GM12878 (cell line): Measurements from ENCODE around the gene USB1.

Experiments
- FOXM1 ChIP-seq: IDR thresholded peaks from 2 replicates; pipeline ENCODE4 v1.6.1; 2012; ENCODE audit warnings: low read depth, mild to moderate bottlenecking, inconsistent platforms, low read length, moderate library complexity
- MTA2 ChIP-seq: fragments of 450-650 bp; IDR thresholded peaks from 2 replicates; pipeline ENCODE4 v1.6.1; 2016; ENCODE audit warnings: low read depth, mild to moderate bottlenecking, moderate library complexity
- RAD21 ChIP-seq: IDR thresholded peaks from 2 replicates; pipeline ENCODE4 v1.6.1; 2011; ENCODE audit warnings: mild to moderate bottlenecking, low read depth, low read length, moderate library complexity; ENCODE audit not compliant: insufficient read depth
- RUNX3 ChIP-seq: IDR thresholded peaks from 2 replicates; pipeline ENCODE4 v1.6.1; 2012; ENCODE audit warnings: low read length, inconsistent platforms
- SPI1 ChIP-seq: IDR thresholded peaks from 2 replicates; pipeline ENCODE4 v1.6.1; 2011; ENCODE audit warnings: low read depth, mild to moderate bottlenecking, low read length, moderate library complexity, borderline replicate concordance; ENCODE audit not compliant: insufficient read depth
- TF ChIP-seq, protein P1 (sequence below): fragments of 450-650 bp; IDR thresholded peaks from 2 replicates; pipeline ENCODE4 v1.6.1; 2016; ENCODE audit warnings: mild to moderate bottlenecking
- TF ChIP-seq, protein P2 (sequence below), 3 experiments: IDR thresholded peaks in 2 of 3; conservative IDR thresholded peaks in 1 of 3; 2 replicates each; pipeline ENCODE4 v1.5.1; 2011; ENCODE audit warnings: low read depth in 3 of 3, low read length in 3 of 3, mild to moderate bottlenecking in 3 of 3, control low read depth in 2 of 3, moderate library complexity in 2 of 3, inconsistent platforms in 1 of 3, mixed read lengths in 1 of 3; ENCODE audit not compliant: control insufficient read depth in 2 of 3, insufficient read depth in 1 of 3; ENCODE audit errors: extremely low read depth in 1 of 3
- TF ChIP-seq, protein P3 (sequence below): IDR thresholded peaks from 2 replicates; pipeline ENCODE4 v1.6.1; 2011; ENCODE audit warnings: low read depth, mild to moderate bottlenecking, low read length, moderate library complexity, borderline replicate concordance; ENCODE audit errors: extremely low read depth

DNA sequence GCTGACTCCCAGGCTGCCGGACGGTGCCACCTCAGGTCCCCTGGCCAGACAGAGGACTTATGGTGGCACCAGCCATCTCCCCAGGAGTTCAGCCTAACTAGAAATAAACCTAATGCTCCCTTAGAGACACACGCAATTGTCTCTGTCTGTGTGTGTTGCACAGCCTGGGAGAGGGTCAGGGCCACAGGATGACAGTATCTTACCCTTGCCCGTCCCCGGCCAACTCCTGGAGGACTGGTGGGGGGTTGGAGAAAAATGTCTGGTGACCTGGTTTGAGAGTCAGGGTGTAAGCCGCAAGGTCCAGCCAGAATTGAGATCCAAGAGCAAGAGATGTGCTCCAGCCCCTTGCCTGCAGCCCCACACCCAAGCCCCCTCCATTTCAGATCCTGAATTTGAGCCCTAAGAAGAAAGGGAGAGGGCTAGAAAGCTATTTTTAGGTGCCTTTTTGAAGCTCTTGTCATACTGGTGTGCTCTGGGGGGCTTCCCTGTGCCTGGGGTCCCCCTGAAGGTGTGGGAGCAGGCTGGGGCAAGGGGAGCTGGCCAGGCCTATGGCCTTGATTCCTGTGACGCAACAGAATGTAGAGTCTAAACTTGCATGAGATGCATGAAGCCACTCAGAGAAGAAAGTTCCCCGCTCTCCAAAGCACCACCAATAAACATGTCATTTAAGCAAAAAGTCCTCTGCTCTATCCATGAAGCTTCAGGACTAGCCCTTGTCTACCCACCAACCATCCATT is 13.6 kb upstream of the USB1 start:
- TF ChIP-seq SPI1, result no peak
- TF ChIP-seq RAD21, result no peak
- TF ChIP-seq, protein P1, sequence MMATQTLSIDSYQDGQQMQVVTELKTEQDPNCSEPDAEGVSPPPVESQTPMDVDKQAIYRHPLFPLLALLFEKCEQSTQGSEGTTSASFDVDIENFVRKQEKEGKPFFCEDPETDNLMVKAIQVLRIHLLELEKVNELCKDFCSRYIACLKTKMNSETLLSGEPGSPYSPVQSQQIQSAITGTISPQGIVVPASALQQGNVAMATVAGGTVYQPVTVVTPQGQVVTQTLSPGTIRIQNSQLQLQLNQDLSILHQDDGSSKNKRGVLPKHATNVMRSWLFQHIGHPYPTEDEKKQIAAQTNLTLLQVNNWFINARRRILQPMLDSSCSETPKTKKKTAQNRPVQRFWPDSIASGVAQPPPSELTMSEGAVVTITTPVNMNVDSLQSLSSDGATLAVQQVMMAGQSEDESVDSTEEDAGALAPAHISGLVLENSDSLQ, result no peak
- no peak for TF ChIP-seq MTA2
- TF ChIP-seq FOXM1, result no peak
- TF ChIP-seq, protein P2, sequence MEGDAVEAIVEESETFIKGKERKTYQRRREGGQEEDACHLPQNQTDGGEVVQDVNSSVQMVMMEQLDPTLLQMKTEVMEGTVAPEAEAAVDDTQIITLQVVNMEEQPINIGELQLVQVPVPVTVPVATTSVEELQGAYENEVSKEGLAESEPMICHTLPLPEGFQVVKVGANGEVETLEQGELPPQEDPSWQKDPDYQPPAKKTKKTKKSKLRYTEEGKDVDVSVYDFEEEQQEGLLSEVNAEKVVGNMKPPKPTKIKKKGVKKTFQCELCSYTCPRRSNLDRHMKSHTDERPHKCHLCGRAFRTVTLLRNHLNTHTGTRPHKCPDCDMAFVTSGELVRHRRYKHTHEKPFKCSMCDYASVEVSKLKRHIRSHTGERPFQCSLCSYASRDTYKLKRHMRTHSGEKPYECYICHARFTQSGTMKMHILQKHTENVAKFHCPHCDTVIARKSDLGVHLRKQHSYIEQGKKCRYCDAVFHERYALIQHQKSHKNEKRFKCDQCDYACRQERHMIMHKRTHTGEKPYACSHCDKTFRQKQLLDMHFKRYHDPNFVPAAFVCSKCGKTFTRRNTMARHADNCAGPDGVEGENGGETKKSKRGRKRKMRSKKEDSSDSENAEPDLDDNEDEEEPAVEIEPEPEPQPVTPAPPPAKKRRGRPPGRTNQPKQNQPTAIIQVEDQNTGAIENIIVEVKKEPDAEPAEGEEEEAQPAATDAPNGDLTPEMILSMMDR (IDR thresholded peaks at IDR 0.05 in 2 of 3, conservative IDR thresholded peaks at IDR 0.05 in 1 of 3; ENCODE audit: control insufficient read depth in 2 of 3, extremely low read depth in 1 of 3, insufficient read depth in 1 of 3, low read depth in 3 of 3, low read length in 3 of 3), result no peak
- TF ChIP-seq, protein P3, sequence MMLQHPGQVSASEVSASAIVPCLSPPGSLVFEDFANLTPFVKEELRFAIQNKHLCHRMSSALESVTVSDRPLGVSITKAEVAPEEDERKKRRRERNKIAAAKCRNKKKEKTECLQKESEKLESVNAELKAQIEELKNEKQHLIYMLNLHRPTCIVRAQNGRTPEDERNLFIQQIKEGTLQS, result no peak
- TF ChIP-seq RUNX3, result no peak
